ENCODE data around the gene FOXD3.

DNA sequence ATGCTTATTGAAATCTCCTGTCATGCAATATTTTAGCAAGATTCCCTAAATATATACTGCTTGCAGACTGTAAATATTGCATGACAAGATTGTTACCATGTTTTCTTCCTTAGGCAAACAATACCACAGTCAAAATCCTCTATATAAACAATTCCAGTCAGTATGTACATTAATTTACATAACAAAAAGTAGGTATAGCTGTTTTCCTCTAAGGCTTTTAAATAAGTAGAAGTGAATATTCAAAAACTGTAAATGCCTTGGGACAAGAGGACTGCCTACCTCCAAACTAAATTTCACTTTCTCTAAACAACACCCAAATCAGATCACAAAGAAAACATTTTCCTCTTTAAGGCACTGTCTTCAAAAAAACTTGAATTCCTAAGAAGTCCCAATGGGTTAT is 17.3 kb upstream of the FOXD3 start:
- TF ChIP-seq, protein P1, sequence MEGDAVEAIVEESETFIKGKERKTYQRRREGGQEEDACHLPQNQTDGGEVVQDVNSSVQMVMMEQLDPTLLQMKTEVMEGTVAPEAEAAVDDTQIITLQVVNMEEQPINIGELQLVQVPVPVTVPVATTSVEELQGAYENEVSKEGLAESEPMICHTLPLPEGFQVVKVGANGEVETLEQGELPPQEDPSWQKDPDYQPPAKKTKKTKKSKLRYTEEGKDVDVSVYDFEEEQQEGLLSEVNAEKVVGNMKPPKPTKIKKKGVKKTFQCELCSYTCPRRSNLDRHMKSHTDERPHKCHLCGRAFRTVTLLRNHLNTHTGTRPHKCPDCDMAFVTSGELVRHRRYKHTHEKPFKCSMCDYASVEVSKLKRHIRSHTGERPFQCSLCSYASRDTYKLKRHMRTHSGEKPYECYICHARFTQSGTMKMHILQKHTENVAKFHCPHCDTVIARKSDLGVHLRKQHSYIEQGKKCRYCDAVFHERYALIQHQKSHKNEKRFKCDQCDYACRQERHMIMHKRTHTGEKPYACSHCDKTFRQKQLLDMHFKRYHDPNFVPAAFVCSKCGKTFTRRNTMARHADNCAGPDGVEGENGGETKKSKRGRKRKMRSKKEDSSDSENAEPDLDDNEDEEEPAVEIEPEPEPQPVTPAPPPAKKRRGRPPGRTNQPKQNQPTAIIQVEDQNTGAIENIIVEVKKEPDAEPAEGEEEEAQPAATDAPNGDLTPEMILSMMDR (IDR thresholded peaks at IDR 0.05; ENCODE audit: low read length): no peak
- TF ChIP-seq EZH2phosphoT487 (IDR thresholded peaks at IDR 0.05; ENCODE audit: low read length) (no peak), EZH2 (optimal IDR thresholded peaks at IDR 0.05; ENCODE audit: low read depth, low read length) (no peak)

Data from MM.1S (cell line).